Progenitor cell of endocrine pancreas (in vitro differentiated cells): ENCODE measurements around the gene USP40. TPM values are rescaled to one million over a fixed set of nuclear protein-coding genes. Genes with fewer than 3 reads are reported as not detected.

Source experiments
- DNase-seq: peaks from one replicate; pipeline ENCODE4 v3.0.0; 2021; ENCODE audit warnings: low spot score; ENCODE audit not compliant: unreplicated experiment
- H3K27ac Mint-ChIP-seq: 2 replicates; pipeline ENCODE4 v1.8.0; 2021; ENCODE audit warnings: mild to moderate bottlenecking, moderate library complexity, mixed read lengths
- H3K27me3 Mint-ChIP-seq: 2 replicates; pipeline ENCODE4 v1.8.0; 2021; ENCODE audit warnings: mixed read lengths
- H3K36me3 Mint-ChIP-seq: 2 replicates; pipeline ENCODE4 v1.8.0; 2022; ENCODE audit warnings: mixed read lengths; ENCODE audit not compliant: insufficient read depth
- H3K4me1 Mint-ChIP-seq: 2 replicates; pipeline ENCODE4 v1.8.0; 2021; ENCODE audit warnings: low read depth, mixed read lengths
- H3K4me3 Mint-ChIP-seq: 2 replicates; pipeline ENCODE4 v1.8.0; 2021; ENCODE audit warnings: low read depth, mild to moderate bottlenecking, moderate library complexity, mixed read lengths
- H3K9me3 Mint-ChIP-seq: 2 replicates; pipeline ENCODE4 v1.8.0; 2021; ENCODE audit warnings: low read depth, mixed read lengths
- total RNA-seq: library from RNA; stranded (reverse); gene quantifications from 2 replicates; pipeline ENCODE4 v1.2.1, GENCODE V29; 2021
- TF ChIP-seq, protein P1 (sequence below): fragments of 200-600 bp; sonication (generic); IDR thresholded peaks from one replicate; pipeline ENCODE4 v1.5.0; 2021; ENCODE audit warnings: antibody characterized with exemption, mild to moderate bottlenecking; ENCODE audit not compliant: unreplicated experiment

The USP40 gene
- total RNA-seq, 1 donor from 2014 or later, result 36.9 TPM

GRCh38 chr2:233553366-233553765, 13.2 kb downstream of the USP40 start:
- no peak overlapping the region for H3K27ac Mint-ChIP-seq

DNA sequence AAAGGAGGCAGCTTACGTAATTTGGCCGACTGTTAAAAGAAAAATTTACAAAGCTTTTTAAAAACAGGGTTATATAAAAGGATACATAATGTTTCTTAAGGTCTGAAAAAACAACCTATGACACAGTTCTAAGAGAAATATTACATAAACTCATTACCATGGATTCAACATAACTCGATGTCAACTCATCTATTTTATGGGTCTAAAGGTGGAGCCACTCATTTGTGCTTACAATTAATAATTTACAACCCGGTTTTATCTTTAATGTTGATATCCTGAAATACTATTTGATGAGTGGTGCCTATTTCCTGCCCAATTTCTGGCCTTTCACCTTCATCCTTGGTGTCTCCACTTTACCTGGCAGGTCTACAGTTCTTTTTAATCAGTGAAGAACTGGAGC, 15.1 kb downstream of the USP40 start:
- peaks cover 12% of the 10 kb centered on the region for H3K36me3 Mint-ChIP-seq
- TF ChIP-seq, protein P1, sequence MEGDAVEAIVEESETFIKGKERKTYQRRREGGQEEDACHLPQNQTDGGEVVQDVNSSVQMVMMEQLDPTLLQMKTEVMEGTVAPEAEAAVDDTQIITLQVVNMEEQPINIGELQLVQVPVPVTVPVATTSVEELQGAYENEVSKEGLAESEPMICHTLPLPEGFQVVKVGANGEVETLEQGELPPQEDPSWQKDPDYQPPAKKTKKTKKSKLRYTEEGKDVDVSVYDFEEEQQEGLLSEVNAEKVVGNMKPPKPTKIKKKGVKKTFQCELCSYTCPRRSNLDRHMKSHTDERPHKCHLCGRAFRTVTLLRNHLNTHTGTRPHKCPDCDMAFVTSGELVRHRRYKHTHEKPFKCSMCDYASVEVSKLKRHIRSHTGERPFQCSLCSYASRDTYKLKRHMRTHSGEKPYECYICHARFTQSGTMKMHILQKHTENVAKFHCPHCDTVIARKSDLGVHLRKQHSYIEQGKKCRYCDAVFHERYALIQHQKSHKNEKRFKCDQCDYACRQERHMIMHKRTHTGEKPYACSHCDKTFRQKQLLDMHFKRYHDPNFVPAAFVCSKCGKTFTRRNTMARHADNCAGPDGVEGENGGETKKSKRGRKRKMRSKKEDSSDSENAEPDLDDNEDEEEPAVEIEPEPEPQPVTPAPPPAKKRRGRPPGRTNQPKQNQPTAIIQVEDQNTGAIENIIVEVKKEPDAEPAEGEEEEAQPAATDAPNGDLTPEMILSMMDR, result no peak
- no peaks in the 10 kb centered on the region for H3K4me1 Mint-ChIP-seq
- H3K9me3 Mint-ChIP-seq, result no peaks in the 10 kb centered on the region
- no peak overlapping the region for H3K27ac Mint-ChIP-seq
- no peak for DNase-seq
- no peaks in the 10 kb centered on the region for H3K27me3 Mint-ChIP-seq
- H3K4me3 Mint-ChIP-seq, result no peak overlapping the region

More at GRCh38 chr2:233553366-233553765, 13.2 kb downstream of the USP40 start:
- no peak overlapping the region for H3K4me3 Mint-ChIP-seq
- TF ChIP-seq, protein P1, result no peak
- no peaks in the 10 kb centered on the region for H3K27me3 Mint-ChIP-seq
- H3K36me3 Mint-ChIP-seq, result peaks cover 11% of the 10 kb centered on the region
- H3K4me1 Mint-ChIP-seq, result no peaks in the 10 kb centered on the region
- no peak for DNase-seq
- H3K9me3 Mint-ChIP-seq, result no peaks in the 10 kb centered on the region

DNA sequence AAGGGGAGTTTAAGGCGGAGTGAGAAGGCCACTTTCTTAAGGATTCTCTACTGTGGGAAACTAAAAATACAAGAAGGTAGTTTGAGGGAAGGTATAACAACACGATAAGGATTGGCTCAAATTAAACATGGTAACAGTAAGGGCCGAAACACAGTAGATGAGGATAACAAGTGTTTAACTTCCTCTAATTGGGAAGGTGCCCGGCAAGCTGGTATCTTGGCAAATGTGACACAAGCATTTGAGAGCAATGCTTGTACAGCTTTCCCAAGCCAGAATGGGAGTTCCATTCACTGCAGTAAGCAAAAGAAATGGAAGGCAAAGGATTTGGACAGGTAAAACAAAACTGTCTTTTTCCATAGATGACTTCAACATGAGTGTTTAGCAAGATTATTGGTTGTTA, 19.8 kb downstream of the USP40 start:
- H3K36me3 Mint-ChIP-seq, result peaks cover 24% of the 10 kb centered on the region
- H3K27me3 Mint-ChIP-seq, result no peaks in the 10 kb centered on the region
- TF ChIP-seq, protein P1, result no peak
- no peaks in the 10 kb centered on the region for H3K9me3 Mint-ChIP-seq
- no peak for DNase-seq
- no peaks in the 10 kb centered on the region for H3K4me1 Mint-ChIP-seq
- no peak overlapping the region for H3K4me3 Mint-ChIP-seq
- H3K27ac Mint-ChIP-seq, result no peak overlapping the region

DNA sequence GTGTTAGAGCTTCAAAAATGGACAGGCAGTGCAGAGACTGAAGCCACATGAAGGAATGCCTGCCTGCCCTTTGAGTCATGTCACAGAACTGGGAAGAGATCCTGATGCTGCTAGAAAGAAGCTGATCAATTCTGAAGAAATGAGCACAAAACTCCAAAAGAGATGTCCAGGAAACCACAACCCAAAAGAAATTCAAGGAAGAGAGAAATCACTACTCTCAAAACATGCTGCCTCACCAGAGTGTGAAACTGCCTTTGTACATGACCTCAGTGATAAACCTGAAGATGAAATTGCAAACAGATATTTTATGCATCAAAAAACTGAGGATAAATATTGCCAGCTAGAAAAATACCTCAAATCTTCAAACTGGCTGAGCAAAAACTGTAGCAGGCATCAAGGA, 20.5 kb downstream of the USP40 start:
- no peak overlapping the region for H3K27ac Mint-ChIP-seq
- H3K9me3 Mint-ChIP-seq, result no peaks in the 10 kb centered on the region
- peaks cover 25% of the 10 kb centered on the region for H3K36me3 Mint-ChIP-seq
- DNase-seq, result no peak
- H3K4me3 Mint-ChIP-seq, result no peak overlapping the region
- H3K27me3 Mint-ChIP-seq, result no peaks in the 10 kb centered on the region
- TF ChIP-seq, protein P1, result no peak
- no peaks in the 10 kb centered on the region for H3K4me1 Mint-ChIP-seq

DNA sequence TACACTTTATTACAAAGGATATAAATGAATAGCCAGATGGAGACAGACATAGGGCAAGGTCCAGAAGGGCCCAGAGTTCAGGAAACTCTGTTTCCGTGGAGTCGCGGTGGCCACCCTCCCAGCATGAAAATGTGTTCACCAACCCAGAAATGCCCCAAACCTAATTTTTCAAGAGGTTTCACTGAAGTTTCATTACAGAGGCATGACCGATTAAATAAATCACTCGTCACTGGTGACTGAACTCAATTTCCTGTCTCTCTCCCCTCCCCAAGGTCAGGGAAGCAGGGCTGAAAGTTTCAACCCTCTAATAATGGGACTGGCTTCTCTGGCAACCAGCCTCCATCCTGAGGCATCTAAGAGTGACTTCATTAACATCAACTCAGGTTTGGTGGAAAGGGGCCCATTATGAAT, 22.4 kb downstream of the USP40 start:
- Mint-ChIP-seq H3K4me3 (no peak overlapping the region), H3K27ac (no peak overlapping the region)

More for the DNA sequence above, 22.4 kb downstream of the USP40 start:
- Mint-ChIP-seq H3K27me3 (no peaks in the 10 kb centered on the region), H3K4me1 (no peaks in the 10 kb centered on the region), H3K9me3 (no peaks in the 10 kb centered on the region), H3K36me3 (peaks cover 26% of the 10 kb centered on the region)
- no peak for DNase-seq
- TF ChIP-seq, protein P1, result no peak
